GM18502 (cell line): ENCODE measurements around the gene GPSM1.

Experiments used
- ATAC-seq: cut with Tn5 transposase; IDR thresholded peaks from one replicate; pipeline ENCODE4 v1.9.1; 2021; ENCODE audit warnings: mild to moderate bottlenecking; ENCODE audit not compliant: unreplicated experiment, poor library complexity

The GPSM1 gene

GRCh38 chr9:136354592-136355085 lies 27.3 kb downstream of the GPSM1 start:
- ATAC-seq, result no peak

DNA sequence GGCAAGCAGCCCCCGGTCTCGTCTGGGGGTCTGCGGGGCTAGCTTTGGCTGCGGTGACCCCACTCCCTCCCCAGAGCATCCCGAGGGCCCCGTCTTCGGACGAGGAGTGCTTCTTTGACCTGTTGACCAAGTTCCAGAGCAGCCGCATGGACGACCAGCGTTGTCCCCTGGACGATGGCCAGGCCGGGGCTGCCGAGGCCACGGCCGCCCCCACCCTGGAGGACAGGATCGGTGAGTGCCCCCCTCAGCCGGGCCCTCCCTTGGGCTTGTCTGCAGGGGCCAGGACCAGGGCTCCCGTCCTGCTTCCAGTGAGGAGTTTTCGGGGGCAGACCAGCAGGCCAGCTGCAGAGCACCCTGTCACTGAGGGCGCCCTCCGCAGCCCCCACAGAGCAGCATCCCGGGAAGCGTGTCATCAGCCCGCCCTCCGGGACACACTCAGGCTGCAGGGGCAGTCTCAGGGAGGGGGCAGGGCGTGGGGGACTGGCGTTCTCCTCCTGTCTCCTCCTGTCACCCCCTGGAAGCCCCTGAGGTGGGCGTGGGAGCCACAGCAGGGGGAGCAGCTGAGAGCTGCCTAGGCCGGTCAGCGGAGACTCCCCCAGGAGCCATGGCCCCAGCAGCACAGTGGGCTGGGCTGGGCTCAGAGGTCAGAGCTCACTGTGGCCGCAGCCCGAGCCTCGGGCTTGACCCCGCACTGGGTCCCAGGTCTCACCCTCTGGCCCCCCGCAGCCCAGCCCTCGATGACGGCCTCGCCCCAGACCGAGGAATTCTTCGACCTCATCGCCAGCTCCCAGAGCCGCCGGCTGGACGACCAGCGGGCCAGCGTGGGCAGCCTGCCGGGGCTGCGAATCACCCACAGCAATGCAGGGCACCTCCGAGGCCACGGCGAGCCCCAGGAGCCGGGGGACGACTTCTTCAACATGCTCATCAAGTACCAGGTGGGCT lies 28.5 kb downstream of the GPSM1 start:
- no peak for ATAC-seq

DNA sequence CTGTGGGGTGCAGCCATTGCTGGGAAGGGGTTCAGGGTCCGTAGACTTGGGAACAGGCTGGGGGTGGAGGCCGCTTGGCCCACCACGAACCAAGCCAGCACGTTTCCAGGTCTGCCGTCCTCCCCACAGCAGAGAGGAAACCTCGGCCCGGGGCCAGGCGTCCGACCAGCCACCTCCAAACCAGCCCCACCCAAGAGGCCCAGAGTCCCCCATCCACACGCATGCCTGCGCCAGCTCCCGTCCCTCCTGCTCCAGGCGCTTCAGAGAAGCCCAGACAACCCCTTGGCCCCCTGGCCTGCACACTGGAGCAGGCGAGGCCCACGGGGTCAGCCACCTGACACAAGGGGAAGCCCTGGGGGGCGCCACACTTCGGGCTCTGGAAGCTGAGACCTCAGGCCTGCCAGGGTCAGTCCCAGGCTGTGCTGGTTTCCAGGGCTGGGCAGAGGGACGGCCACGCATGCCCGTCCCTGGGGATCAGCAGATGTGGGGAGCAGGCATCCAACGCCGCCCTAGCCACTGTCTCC lies 29.9 kb downstream of the GPSM1 start:
- no peak for ATAC-seq

DNA sequence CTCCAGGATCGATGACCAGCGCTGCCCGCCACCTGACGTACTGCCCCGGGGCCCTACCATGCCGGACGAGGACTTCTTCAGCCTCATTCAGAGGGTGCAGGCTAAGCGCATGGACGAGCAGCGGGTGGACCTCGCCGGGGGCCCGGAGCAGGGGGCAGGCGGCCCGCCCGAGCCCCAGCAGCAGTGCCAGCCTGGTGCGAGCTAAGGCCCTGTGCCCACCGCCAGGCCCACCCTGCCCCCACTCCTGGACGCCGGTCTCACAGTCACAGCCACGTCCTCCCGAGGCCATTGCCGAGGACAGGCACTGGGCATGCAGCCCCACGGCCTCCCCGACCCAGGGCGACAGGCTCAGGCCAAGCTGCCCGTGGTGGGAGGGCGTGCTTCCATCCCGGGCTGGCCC lies 30.7 kb downstream of the GPSM1 start:
- no peak for ATAC-seq

DNA sequence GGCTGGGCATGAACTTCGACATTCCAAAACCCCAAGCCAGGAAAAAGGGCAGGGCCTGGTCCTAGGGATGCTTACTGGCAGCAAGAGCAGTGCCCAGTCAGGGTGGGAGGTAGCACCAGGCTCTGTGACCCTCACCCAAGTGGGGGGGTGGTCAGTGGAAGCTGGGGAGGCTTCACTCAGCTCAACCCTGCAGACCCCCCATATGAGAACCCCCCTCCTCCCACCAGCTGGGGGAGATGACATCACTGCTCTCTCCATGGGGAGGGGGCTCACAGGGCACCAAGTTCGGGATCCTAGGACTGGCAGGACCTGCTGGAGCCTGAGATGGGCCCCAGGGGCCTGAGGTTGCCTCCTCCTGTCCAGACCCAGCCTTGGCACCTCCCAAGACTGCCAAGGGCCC lies 31.5 kb downstream of the GPSM1 start:
- ATAC-seq, result no peak

- ATAC-seq, result no peak
Measured at GRCh38 chr9:136359774-136360718, 32.7 kb downstream of the GPSM1 start.

DNA sequence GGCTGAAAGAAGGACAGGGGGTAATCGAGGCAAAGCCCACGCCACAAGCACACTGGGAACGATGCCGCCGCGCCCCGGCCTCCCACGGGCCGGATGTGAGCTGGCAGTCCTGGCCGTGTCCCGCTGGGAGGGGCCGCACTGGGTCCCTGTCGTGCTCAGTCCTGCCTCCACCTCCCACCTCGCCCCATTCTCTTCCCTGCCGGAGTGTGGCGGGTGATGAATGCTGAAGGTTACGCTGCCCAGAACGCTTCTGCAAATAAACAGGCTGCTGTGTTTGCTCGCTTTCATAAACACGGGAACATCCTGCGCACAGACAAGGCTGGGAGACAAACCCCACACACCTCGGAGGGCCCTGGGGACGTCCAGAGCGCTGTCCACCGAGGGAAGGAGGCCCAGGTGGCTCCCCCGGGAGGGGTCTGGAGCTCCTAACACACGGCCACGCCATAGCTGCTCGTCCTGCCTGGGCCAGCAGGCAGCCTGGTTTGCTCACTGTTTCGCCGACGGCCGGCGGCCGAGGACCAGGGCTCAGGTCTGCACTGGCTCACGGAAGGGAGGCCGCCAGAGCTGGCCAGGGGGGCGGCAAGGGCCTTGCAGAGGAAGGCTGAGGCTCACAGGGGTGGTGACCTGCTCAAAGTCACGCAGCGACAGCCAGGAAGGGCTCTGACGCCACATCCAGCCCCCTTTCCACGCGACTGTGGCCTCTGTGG lies 33.9 kb downstream of the GPSM1 start:
- no peak for ATAC-seq

DNA sequence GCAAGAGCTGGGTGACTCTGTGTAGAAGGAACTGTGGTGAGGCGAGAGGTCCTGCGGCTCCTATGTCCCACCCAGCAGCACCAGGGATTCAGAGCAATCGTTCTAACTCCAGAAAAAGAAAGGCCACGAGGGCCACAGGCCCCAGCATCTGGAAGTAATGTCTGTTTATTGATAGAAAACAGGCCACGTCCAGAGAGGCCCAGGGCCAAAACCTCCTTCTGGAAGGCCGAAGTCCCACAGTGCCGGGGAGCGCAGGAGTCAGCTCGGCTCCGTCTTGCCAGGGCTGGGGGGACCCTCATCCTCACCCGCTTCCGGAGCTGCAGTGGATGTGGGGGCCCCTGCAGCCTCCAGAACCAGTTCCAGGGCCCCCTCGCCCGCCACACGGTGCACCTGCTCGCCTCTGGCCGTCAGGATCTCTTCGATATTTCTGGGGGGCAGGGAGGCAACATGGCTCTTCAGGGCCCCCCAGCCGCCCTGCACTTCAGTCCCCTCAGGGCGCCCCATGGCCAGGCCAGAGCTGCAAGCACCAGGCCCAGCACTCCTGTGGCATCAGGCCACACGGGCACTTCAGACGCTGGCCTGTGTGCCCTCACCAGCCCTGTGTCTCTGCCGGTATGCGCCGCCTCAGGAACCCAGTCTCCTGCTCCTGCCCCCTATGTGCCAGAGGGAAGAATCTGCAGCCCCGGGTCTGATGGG lies 34.6 kb downstream of the GPSM1 start:
- ATAC-seq, result no peak

DNA sequence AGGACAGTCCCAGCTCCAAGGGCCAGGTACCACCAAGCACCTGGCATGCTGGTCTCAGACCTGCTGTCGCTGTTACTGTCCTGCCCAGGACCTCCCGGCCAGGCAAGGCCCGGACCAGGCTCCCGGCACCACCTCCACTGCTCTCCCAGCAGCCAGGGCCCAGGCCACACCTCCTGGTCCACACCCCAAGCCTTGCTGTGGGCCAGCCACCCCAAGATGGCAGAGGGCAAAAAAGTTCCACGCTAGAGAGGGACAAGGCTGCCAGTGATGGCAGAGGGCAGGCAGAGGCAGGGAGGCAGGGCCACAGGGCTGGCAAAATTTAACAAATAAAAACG lies 35.1 kb downstream of the GPSM1 start:
- no peak for ATAC-seq

- ATAC-seq, result peak; percentile 84
Measured at GRCh38 chr9:136363106-136363948, 36.0 kb downstream of the GPSM1 start, which contains the start of gene DNLZ. Gene DNLZ, minus strand, starts transcription at chr9:136363744. Its CDS starts 30 bp downstream, at chr9:136363714.

- ATAC-seq, result no peak
Measured at GRCh38 chr9:136363949-136364748, 36.8 kb downstream of the GPSM1 start.

- no peak for ATAC-seq
Measured at GRCh38 chr9:136364942-136365774, 37.8 kb downstream of the GPSM1 start.

GRCh38 chr9:136365775-136366222 lies 38.5 kb downstream of the GPSM1 start:
- ATAC-seq, result no peak

GRCh38 chr9:136366826-136367225 lies 39.5 kb downstream of the GPSM1 start:
- ATAC-seq, result no peak

- ATAC-seq, result no peak
Measured at GRCh38 chr9:136367296-136368145, 40.2 kb downstream of the GPSM1 start.

DNA sequence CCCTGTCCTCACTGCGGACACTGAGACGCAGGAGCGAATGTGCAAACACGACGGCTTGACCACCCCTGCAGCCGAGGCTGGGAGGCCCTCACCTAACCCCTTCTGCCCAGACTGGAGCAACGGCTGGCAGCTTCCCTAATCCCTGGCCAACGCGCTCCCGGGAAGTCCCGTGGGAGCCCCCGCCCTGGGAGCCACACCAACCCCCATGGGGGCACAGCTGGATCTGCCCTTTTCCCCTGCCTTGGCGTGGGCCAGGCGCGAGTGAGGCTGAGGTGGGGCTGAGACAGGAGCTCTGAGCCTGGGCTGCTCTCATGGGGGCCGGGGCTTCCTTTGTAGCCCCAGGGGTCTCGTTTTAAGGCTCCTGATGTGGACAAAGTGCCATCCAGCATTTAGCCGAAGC lies 40.9 kb downstream of the GPSM1 start:
- no peak for ATAC-seq
